T follicular helper cell (primary cell): ENCODE measurements around the gene FMNL2.
"Not testable (repeated sequence)": the region's sequence is repeated elsewhere in the genome, so short reads cannot be mapped to it uniquely, and the experiment has no call there.

Experiments
- DNase-seq: peaks from one replicate; pipeline ENCODE4 v3.0.0-alpha.2; 2020; ENCODE audit warnings: low read depth

FMNL2 gene

GRCh38 chr2:152375174-152375573 lies 40.2 kb downstream of the FMNL2 start:
- no peak for DNase-seq

- DNase-seq: no peak
These were observed 41.4 kb downstream of the FMNL2 start for GRCh38 chr2:152376385-152376784.

GRCh38 chr2:152376968-152377367 lies 42.0 kb downstream of the FMNL2 start:
- DNase-seq: no peak

GRCh38 chr2:152379089-152379488 lies 44.1 kb downstream of the FMNL2 start:
- DNase-seq: no peak

- no peak for DNase-seq
These were observed 45.5 kb downstream of the FMNL2 start for GRCh38 chr2:152380261-152381055.

GRCh38 chr2:152383702-152384101 lies 48.7 kb downstream of the FMNL2 start:
- no peak for DNase-seq

GRCh38 chr2:152384992-152385391 lies 50.0 kb downstream of the FMNL2 start:
- DNase-seq: no peak

- no peak for DNase-seq
These were observed 50.7 kb downstream of the FMNL2 start for GRCh38 chr2:152385650-152386049.

- no peak for DNase-seq
These were observed 51.3 kb downstream of the FMNL2 start for GRCh38 chr2:152386266-152386665.

GRCh38 chr2:152387041-152387440 lies 52.1 kb downstream of the FMNL2 start:
- DNase-seq: no peak

GRCh38 chr2:152388269-152388668 lies 53.3 kb downstream of the FMNL2 start:
- DNase-seq: not testable (repeated sequence)

GRCh38 chr2:152389483-152389882 lies 54.5 kb downstream of the FMNL2 start:
- no peak for DNase-seq

- no peak for DNase-seq
These were observed 55.9 kb downstream of the FMNL2 start for GRCh38 chr2:152390837-152391236.

GRCh38 chr2:152391318-152391717 lies 56.3 kb downstream of the FMNL2 start:
- DNase-seq: no peak

- no peak for DNase-seq
These were observed 58.4 kb downstream of the FMNL2 start for GRCh38 chr2:152393377-152393776.

GRCh38 chr2:152394326-152394725 lies 59.4 kb downstream of the FMNL2 start:
- no peak for DNase-seq

- no peak for DNase-seq
These were observed 60.1 kb downstream of the FMNL2 start for GRCh38 chr2:152395103-152395502.

GRCh38 chr2:152395572-152395971 lies 60.6 kb downstream of the FMNL2 start:
- DNase-seq: no peak

- DNase-seq: no peak
These were observed 61.1 kb downstream of the FMNL2 start for GRCh38 chr2:152396051-152396511.

- DNase-seq: no peak
These were observed 61.8 kb downstream of the FMNL2 start for GRCh38 chr2:152396763-152397162.

GRCh38 chr2:152399003-152399402 lies 64.0 kb downstream of the FMNL2 start:
- DNase-seq: no peak

- DNase-seq: no peak
These were observed 65.7 kb downstream of the FMNL2 start for GRCh38 chr2:152400607-152401214.
